ENCODE results near the gene SNX25.

DNA sequence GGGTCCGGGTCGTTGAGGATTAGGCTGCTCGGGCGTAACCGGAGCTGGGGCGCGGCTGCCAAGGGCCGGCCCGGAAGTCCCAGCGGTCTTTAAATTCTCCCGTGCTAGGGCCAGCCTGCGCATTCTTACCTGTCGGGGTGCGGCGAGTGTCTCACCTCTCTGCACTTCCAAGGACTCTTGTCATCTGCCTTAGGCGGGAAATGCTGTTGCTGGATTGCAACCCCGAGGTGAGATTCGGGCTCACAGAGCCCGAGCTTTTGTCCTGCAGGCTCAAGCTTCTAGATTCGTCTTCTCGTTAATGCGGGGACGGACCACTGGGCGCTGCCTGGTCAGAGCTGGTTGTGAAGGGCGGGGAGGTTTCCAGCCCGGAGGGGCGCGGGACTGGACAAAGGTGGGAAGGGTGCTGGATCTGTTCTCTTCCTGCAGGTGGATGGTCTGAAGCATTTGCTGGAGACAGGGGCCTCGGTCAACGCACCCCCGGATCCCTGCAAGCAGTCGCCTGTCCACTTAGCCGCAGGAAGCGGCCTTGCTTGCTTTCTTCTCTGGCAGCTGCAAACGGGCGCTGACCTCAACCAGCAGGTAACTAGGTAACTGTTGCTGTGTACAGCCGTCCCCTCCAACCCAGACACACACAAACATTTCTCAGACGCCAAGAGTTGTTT is 187.5 kb downstream of the SNX25 start, which contains the start of gene ANKRD37:
- TF ChIP-seq ZBTB6 (tag by site-specific recombination; IDR thresholded peaks at IDR 0.05) (no peak), ZNF791 (tag by site-specific recombination; IDR thresholded peaks at IDR 0.05) (no peak), ZBTB21 (tag by site-specific recombination; IDR thresholded peaks at IDR 0.05) (no peak), ZNF785 (tag by site-specific recombination; IDR thresholded peaks at IDR 0.05) (no peak)
- TF ChIP-seq, protein P1, sequence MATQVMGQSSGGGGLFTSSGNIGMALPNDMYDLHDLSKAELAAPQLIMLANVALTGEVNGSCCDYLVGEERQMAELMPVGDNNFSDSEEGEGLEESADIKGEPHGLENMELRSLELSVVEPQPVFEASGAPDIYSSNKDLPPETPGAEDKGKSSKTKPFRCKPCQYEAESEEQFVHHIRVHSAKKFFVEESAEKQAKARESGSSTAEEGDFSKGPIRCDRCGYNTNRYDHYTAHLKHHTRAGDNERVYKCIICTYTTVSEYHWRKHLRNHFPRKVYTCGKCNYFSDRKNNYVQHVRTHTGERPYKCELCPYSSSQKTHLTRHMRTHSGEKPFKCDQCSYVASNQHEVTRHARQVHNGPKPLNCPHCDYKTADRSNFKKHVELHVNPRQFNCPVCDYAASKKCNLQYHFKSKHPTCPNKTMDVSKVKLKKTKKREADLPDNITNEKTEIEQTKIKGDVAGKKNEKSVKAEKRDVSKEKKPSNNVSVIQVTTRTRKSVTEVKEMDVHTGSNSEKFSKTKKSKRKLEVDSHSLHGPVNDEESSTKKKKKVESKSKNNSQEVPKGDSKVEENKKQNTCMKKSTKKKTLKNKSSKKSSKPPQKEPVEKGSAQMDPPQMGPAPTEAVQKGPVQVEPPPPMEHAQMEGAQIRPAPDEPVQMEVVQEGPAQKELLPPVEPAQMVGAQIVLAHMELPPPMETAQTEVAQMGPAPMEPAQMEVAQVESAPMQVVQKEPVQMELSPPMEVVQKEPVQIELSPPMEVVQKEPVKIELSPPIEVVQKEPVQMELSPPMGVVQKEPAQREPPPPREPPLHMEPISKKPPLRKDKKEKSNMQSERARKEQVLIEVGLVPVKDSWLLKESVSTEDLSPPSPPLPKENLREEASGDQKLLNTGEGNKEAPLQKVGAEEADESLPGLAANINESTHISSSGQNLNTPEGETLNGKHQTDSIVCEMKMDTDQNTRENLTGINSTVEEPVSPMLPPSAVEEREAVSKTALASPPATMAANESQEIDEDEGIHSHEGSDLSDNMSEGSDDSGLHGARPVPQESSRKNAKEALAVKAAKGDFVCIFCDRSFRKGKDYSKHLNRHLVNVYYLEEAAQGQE (tag by site-specific recombination; IDR thresholded peaks at IDR 0.05), result no peak; the same call in 1 of the 2 replicates
- TF ChIP-seq, protein P2, sequence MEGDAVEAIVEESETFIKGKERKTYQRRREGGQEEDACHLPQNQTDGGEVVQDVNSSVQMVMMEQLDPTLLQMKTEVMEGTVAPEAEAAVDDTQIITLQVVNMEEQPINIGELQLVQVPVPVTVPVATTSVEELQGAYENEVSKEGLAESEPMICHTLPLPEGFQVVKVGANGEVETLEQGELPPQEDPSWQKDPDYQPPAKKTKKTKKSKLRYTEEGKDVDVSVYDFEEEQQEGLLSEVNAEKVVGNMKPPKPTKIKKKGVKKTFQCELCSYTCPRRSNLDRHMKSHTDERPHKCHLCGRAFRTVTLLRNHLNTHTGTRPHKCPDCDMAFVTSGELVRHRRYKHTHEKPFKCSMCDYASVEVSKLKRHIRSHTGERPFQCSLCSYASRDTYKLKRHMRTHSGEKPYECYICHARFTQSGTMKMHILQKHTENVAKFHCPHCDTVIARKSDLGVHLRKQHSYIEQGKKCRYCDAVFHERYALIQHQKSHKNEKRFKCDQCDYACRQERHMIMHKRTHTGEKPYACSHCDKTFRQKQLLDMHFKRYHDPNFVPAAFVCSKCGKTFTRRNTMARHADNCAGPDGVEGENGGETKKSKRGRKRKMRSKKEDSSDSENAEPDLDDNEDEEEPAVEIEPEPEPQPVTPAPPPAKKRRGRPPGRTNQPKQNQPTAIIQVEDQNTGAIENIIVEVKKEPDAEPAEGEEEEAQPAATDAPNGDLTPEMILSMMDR (tag by site-specific recombination; IDR thresholded peaks at IDR 0.05), result no peak
- TF ChIP-seq, protein P3, sequence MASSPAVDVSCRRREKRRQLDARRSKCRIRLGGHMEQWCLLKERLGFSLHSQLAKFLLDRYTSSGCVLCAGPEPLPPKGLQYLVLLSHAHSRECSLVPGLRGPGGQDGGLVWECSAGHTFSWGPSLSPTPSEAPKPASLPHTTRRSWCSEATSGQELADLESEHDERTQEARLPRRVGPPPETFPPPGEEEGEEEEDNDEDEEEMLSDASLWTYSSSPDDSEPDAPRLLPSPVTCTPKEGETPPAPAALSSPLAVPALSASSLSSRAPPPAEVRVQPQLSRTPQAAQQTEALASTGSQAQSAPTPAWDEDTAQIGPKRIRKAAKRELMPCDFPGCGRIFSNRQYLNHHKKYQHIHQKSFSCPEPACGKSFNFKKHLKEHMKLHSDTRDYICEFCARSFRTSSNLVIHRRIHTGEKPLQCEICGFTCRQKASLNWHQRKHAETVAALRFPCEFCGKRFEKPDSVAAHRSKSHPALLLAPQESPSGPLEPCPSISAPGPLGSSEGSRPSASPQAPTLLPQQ (tag by site-specific recombination; IDR thresholded peaks at IDR 0.05), result no peak
